HG03575 (cell line): ENCODE data around the gene ERICH2.
"Not testable (repeated sequence)": the region's sequence is repeated elsewhere in the genome, so short reads cannot be mapped to it uniquely, and the experiment has no call there.

Source experiments
- ATAC-seq: cut with Tn5 transposase; IDR thresholded peaks from one replicate; pipeline ENCODE4 v1.9.1; 2021; ENCODE audit not compliant: unreplicated experiment, insufficient number of reproducible peaks, low FRiP score; ENCODE audit errors: extremely low read depth

Gene ERICH2, protein sequence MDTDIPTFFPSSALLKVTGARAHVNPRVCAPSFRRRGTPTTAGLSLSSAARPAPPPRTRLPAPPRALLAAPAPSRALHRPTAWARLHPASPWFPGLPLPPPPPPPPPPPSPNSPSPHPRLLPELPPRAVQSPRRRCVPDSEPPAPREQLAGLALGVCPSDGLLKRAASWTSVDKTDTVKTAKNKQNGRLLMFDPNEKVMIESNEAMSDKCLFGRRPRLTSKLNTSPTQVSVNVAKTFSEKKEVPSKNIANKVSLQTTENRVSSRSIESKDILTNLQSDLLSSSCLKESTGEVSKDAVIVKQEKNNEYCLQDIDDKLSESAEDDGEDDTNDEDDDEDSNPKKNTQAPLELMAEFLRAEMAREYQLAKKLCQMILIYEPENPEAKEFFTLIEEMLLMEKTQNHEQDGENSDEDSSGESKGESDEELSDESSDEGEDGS

DNA sequence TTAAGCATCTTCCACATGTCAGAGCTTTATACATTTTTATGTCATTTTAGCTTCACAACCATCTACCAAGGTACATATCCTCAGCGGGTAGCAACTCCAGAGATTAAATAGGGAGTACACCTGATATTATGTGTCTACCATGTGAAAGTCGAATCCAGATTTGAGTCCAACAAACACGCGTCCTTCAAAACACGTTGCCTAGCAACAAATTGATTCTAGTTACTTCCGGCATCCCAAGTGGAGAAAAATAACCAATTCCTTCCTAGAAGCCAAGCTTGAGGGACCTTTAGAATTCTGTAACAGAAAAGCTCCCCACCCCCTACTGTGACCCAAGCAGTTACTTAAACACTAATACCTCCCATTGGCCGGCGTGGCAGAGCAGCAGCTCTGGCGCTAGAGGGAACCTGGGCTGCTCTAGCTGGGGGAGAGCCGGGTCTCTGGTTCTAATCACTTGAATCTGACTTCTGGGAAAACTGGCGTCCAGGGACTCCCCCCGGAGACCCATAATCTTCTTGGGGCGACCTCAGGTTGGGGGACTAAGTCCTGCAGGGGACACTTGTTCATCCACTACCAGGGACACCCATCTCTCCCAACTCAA, at the start of gene ERICH2:
Gene ERICH2, plus strand, starts transcription at position 371 of the 598 bp plus-strand sequence. CDS start 304 bp downstream, outside the sequence.
- ATAC-seq, result no peak

- no peak for ATAC-seq
These were observed 48.5 kb upstream of the ERICH2 start for GRCh38 chr2:170721678-170722077.

- no peak for ATAC-seq
These were observed 47.9 kb upstream of the ERICH2 start for GRCh38 chr2:170722301-170722700.

- no peak for ATAC-seq
These were observed 46.7 kb upstream of the ERICH2 start for GRCh38 chr2:170723446-170723958.

DNA sequence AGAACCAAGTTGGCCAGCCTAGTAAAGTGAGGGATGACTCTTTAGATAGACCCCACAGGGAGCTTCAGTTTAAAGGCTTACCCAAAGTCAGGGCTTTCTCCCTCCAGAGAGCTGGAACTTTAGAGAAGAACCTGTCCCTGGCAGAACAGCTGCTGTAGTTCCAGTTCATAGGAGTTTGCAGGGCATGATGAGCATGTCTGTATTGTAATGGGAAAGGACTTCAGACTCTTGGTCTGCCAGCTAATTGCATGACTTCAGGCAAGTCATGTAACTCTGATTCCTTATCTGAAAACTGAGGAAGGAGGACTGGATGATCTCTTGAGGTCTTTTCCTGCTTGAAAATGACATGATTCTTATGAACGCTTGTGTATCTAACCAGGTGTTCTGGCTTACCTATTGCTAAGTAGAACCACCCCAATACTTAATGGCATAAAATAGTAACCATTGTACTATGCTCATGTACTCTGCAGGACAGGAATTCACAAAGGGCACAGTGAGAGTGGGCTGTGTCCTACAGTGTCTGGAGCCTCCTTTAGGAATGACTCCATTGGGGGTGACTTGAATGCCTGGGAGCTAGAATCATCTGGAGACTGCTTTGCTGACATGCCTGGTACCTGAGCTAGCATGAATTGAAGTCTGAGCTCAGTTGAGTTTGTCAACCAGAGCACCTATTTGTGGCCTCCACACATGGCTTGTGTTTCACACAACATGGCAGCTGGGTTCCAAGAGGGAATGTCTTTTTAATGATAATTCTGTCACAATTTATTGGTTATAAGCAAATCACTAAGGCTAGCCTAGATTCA, 36.2 kb upstream of the ERICH2 start:
- ATAC-seq, result no peak

GRCh38 chr2:170734601-170735000, 35.6 kb upstream of the ERICH2 start:
- ATAC-seq, result not testable (repeated sequence)

GRCh38 chr2:170736628-170737027, 33.5 kb upstream of the ERICH2 start:
- no peak for ATAC-seq

DNA sequence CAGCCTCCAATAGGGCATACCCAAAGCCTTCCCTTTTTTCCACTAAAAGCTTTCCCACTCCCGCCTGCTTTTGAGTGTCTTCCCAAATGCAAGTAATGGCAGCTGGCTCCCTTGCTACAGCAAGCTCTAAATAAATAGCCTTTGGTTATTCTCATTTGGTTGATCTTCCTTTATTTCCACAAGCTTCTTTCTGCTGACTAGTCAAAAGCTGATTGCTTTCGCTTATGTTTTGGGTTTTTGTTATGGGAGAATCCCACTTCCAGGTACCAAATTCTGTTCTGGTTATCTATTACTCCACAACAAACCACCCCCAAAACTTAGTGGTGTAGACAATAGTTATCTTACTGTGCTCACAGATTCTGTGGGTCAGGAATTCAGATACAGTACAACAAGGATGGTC, 32.8 kb upstream of the ERICH2 start:
- ATAC-seq, result no peak

DNA sequence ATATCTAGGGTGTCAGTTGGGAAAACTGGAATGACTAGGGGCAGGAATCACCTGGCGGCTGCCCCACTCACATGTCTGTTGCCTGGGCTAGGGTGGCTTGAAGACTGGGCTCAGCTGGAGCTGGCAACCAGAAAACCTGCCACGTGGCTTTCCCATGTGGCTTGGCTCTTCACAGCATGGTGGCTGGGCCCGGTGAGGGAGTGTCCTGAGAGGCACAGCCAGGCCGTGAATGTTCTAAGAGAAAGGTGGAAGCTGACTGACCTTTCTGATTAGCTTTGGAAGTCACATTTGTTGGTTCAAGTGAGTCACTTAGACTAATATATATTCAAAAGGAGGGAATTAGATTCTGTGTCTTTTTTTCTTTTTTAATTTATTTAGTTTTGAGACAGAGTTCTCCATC, 32.4 kb upstream of the ERICH2 start:
- ATAC-seq, result no peak

DNA sequence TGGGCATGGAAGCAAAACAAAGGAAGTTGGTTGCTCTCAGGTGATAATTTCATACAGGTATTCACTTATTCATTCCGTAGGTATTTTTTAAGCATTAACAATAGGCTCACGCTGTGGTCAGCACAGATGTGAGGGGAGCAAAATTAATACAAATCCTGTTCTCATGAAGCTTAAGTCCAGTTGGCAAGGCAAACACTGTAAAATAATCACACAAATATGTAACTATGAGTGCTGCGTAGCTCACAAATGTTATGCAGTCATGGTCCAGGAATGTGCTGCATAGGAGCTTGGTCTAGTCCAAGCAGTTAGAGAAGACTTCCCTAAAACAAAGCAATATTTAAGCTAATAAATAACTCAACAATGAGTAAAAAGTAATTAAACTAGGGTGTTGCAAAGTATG, 31.1 kb upstream of the ERICH2 start:
- ATAC-seq, result no peak

DNA sequence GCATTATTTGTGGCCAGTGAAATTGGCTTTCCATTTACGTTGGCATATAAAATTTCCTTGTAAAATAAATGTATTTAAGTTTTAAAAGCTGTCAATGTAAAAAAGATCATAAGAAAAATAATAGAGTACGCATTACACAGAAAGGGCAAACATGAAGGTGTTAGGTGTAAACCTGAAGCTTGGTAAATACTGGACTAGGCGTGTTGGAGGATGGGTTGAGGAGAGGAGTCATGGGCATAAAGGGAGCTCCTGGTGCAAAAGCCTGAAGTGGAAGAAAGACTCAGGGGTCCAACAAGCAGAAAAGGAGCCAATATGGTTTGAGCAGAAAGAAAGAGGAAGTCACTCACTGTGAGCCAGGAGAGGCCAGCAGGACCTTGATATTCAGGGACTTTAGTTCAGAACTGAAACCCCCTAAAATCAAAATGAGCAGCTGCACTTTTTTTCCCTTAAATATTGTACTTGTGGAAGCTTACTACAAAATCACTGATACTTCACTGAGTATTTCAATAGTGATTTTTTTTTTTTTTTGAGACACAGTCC, 30.6 kb upstream of the ERICH2 start:
- ATAC-seq, result no peak

GRCh38 chr2:170740660-170741059, 29.5 kb upstream of the ERICH2 start:
- no peak for ATAC-seq

DNA sequence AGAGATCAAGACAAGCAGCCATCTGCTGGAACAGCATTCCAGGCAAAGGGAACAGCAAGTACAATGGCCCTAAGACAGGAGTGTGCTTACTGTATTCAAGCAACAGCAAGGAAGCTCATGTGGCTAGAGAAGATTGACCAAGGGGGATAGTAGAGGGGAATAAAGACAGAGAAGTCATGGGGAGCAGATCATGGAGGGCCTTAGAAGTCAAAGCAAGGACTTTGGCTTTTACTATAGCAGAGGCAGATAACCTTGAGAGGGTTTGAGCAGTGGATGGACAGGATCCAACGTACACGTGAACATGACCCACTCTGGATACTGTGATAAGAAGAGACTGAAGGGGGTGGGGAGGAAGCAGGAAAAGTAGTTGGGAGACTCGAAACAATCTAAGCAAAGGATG, 28.2 kb upstream of the ERICH2 start:
- no peak for ATAC-seq

GRCh38 chr2:170742896-170743529, 27.2 kb upstream of the ERICH2 start:
- no peak for ATAC-seq

DNA sequence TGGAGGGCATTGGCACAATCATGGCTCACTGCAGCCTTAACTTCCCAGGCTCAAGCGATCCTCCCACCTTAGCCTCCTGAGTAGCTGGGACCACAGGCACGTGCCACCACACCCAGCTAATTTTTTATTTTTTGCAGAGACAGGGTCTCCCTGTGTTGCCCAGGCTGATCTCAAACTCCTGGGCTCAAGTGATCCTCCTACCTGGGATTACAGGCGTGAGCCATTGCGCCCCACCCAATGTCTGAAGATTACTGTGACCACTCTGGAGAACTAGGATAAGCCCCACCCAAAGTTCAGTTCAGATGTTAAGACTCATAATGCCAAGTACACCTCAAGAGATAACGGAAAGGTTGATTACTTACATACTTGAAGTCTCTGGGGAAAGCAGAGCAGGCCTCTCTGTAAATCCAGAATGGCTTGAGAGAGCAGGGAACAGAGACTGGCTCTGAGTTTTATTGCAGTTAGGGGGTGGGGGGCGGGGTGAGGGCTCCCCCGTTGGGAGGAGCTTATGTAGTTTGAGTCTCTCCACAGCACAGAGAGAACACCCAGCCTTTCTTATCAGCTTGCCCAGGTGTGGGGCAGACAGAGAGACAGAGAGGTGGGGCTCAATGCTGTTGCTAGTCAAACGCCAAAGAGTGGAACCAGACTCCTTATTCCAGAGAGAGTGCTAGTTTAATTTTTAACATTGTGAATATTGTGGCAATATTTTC, 26.5 kb upstream of the ERICH2 start:
- no peak for ATAC-seq

DNA sequence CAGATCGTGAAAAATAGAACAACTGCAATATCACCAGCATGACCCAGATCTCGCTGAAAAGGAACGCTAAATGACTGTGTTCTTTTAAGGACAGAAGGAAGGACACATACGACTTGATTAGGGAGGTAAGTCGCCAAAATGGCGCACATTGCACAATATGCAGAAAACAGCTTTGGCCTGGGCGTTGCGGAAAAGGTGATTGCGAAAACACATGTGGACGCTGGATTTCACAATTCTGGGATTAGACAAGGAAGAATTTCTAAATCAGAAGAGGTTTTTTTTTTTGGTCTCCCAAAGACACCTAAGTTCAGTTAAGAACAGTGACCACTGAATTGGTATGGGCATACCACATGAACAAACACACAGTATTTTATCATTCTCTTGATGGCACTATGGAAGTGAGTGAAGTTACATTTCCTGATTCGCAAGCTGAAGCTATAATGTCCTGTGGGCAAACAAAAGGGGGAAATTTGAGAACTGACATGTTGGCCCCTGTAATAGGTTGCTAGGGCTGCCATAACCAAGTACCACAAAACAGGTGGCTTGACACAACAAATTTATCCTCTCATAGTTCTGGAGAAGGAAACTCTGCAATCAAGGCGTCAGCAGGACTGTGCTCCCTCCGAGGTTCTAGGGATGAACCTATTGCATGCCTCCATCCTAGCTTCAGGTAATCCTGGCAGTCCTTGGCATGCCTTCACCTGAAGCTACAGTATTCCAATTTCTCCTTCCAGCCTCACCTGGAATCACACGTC, 25.8 kb upstream of the ERICH2 start:
- no peak for ATAC-seq

DNA sequence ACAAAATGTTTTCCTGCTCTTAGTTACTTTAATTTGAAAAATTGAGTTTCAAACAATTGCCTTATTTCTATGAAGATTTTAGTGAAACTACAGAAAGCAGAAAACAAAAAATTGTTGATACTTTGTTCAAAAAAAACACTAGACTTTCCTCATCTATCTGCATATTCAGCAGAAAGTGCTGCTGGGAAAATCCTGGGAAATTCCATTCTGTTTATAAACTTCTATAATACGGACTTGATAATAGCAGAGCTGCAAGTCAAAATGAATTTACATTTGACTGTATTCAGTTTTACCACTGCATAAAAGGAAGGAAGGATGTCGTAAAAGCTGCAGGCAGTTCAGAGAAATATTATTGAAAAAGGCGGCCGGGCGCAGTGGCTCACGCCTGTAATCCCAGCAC, 24.9 kb upstream of the ERICH2 start:
- ATAC-seq, result no peak

DNA sequence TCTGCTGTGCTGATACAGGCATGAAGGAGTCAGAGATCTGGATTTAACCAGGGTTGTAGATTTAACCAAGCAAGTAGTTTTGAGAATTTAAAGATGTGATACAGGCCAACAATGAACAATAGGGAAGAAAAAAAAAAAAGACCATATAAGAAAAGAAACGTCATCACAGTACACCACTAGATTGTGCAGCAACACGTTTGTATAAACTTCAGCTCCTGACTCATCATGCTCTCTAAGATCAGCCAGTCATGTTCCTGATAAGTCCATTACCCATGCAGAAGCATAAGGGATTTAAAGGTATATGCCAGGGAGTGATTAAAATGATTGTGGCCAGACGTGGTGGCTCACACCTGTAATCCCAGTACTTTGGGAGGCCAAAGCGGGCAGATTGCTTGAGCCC, 22.3 kb upstream of the ERICH2 start:
- no peak for ATAC-seq
